Stomach (tissue), 4 donors: ENCODE measurements around the gene SCMH1.

Experiments
- EP300 ChIP-seq: sonication (generic); formaldehyde crosslinking; IDR thresholded peaks from one replicate; pipeline ENCODE4 v1.6.1; 2017; ENCODE audit warnings: antibody characterized with exemption
- POLR2AphosphoS5 ChIP-seq, 3 donors: sonication (generic); formaldehyde crosslinking; IDR thresholded peaks; one replicate each; pipeline ENCODE4 v1.6.1; 2016; ENCODE audit warnings: antibody characterized with exemption in 3 of 3
- TF ChIP-seq, protein P1 (sequence below), 7 experiments: fragments of 450-650 bp in 4 of 7; fragments of 200-600 bp in 3 of 7; sonication (generic) in 3 of 7; IDR thresholded peaks; one replicate each; pipeline ENCODE4 v1.5.1; 2016 to 2019; ENCODE audit warnings: antibody characterized with exemption in 7 of 7, control low read depth in 2 of 7, mild to moderate bottlenecking in 1 of 7

DNA sequence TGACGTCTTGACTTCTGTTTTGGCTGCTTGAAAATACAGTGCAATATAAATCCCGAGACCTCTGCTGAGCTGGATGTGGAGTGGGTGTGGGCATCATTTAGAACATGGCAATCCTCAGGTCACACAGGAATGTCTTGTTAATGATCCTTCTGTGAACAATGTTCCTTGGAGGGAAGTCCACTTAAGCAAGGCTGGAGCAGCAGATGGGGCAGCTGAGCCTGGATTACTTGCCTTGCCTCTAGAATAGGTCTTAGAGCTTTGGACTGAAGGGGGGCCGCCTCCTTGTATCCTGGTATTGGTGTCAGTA, 926 bp upstream of the SCMH1 start:
- TF ChIP-seq POLR2AphosphoS5 (IDR thresholded peaks at IDR 0.05) (no peak), EP300 (no peak)
- TF ChIP-seq, protein P1, sequence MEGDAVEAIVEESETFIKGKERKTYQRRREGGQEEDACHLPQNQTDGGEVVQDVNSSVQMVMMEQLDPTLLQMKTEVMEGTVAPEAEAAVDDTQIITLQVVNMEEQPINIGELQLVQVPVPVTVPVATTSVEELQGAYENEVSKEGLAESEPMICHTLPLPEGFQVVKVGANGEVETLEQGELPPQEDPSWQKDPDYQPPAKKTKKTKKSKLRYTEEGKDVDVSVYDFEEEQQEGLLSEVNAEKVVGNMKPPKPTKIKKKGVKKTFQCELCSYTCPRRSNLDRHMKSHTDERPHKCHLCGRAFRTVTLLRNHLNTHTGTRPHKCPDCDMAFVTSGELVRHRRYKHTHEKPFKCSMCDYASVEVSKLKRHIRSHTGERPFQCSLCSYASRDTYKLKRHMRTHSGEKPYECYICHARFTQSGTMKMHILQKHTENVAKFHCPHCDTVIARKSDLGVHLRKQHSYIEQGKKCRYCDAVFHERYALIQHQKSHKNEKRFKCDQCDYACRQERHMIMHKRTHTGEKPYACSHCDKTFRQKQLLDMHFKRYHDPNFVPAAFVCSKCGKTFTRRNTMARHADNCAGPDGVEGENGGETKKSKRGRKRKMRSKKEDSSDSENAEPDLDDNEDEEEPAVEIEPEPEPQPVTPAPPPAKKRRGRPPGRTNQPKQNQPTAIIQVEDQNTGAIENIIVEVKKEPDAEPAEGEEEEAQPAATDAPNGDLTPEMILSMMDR (IDR thresholded peaks at IDR 0.05): no peak
